A549 (cell line): ENCODE data around the gene DOK4.

Source experiments
- EHMT2 ChIP-seq: fragments of 200-600 bp; sonication (generic); IDR thresholded peaks from 2 replicates; pipeline ENCODE4 v1.6.1; 2016; ENCODE audit warnings: antibody characterized with exemption, low read depth, mild to moderate bottlenecking, moderate library complexity
- POLR2A ChIP-seq: IDR thresholded peaks from 2 replicates; pipeline ENCODE4 v1.6.1; 2012; ENCODE audit warnings: mild to moderate bottlenecking, low read length
- SMC3 ChIP-seq: fragments of >200 bp; sonication (Bioruptor Twin); formaldehyde crosslinking; IDR thresholded peaks from 3 replicates; pipeline ENCODE4 v1.6.1; 2018; ENCODE audit warnings: inconsistent platforms
- TF ChIP-seq, protein P1 (sequence below): fragments of >200 bp; sonication (Bioruptor Twin); formaldehyde crosslinking; IDR thresholded peaks from 3 replicates; pipeline ENCODE4 v1.5.1; 2016

- TF ChIP-seq, protein P1, sequence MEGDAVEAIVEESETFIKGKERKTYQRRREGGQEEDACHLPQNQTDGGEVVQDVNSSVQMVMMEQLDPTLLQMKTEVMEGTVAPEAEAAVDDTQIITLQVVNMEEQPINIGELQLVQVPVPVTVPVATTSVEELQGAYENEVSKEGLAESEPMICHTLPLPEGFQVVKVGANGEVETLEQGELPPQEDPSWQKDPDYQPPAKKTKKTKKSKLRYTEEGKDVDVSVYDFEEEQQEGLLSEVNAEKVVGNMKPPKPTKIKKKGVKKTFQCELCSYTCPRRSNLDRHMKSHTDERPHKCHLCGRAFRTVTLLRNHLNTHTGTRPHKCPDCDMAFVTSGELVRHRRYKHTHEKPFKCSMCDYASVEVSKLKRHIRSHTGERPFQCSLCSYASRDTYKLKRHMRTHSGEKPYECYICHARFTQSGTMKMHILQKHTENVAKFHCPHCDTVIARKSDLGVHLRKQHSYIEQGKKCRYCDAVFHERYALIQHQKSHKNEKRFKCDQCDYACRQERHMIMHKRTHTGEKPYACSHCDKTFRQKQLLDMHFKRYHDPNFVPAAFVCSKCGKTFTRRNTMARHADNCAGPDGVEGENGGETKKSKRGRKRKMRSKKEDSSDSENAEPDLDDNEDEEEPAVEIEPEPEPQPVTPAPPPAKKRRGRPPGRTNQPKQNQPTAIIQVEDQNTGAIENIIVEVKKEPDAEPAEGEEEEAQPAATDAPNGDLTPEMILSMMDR = no peak
- TF ChIP-seq SMC3 (no peak), EHMT2 (no peak), POLR2A (no peak)
Observed at GRCh38 chr16:57469917-57470470, 16.3 kb downstream of the DOK4 start.
